Small intestine (tissue), 7 donors: ENCODE data around the gene FGFBP1. TPM values are rescaled to one million over a fixed set of nuclear protein-coding genes. Genes with fewer than 3 reads are reported as not detected.

Source experiments
- DNase-seq, 2 donors: peaks; one replicate each; pipeline versions ENCODE4 v3.0.0 to v3.0.0-alpha.2; 2013
- FAIRE-seq: peaks from 2 replicates; lab custom pipeline; 2012; peaks lifted over from hg19 to GRCh38; lab: Jason Lieb, UNC
- H3K27ac ChIP-seq, 3 donors: one replicate each; pipeline ENCODE4 v1.5.1; 2013; ENCODE audit warnings: low read length in 2 of 3, mild to moderate bottlenecking in 2 of 3, control low read depth in 1 of 3, inconsistent platforms in 1 of 3, low read depth in 1 of 3, moderate library complexity in 1 of 3
- H3K27me3 ChIP-seq, 3 donors: one replicate each; pipeline ENCODE4 v1.6.1; 2013; ENCODE audit warnings: low read length in 3 of 3, inconsistent platforms in 1 of 3; ENCODE audit not compliant: control insufficient read depth in 3 of 3, insufficient read depth in 3 of 3
- H3K36me3 ChIP-seq, 3 donors: one replicate each; pipeline ENCODE4 v1.6.1; 2013; ENCODE audit warnings: low read length in 3 of 3, inconsistent platforms in 1 of 3, low read depth in 1 of 3, mild to moderate bottlenecking in 1 of 3, moderate library complexity in 1 of 3; ENCODE audit not compliant: control insufficient read depth in 3 of 3, insufficient read depth in 2 of 3
- H3K4me1 ChIP-seq, 3 donors: one replicate each; pipeline ENCODE4 v1.6.1; 2013; ENCODE audit warnings: low read length in 2 of 3, inconsistent platforms in 1 of 3, low read depth in 1 of 3, mild to moderate bottlenecking in 1 of 3, moderate library complexity in 1 of 3; ENCODE audit not compliant: control insufficient read depth in 3 of 3, insufficient read depth in 2 of 3
- H3K4me3 ChIP-seq, 3 donors: one replicate each; pipeline ENCODE4 v1.5.1; 2013; ENCODE audit warnings: low read length in 3 of 3, control low read depth in 1 of 3, inconsistent platforms in 1 of 3, low read depth in 1 of 3, mild to moderate bottlenecking in 1 of 3, moderate library complexity in 1 of 3
- H3K9me3 ChIP-seq, 2 donors: one replicate each; pipeline ENCODE4 v1.6.1; 2013; ENCODE audit warnings: low read depth in 1 of 2, low read length in 1 of 2; ENCODE audit not compliant: control insufficient read depth in 2 of 2, insufficient read depth in 1 of 2
- WGBS, 3 donors: extraction: QIAGEN DNeasy Blood & Tissue Kit; methylation state at CpG; one replicate each; pipeline ENCODE4 v1.1.7; 2013; 5-methylcytosine and 5-hydroxymethylcytosine counted together
- polyA plus RNA-seq, 4 donors: library from polyadenylated mRNA; stranded (reverse) in 3 of 4; unstranded in 1 of 4; fragments of 200-250 nt in 3 of 4; fragments of 120-200 nt in 1 of 4; gene quantifications; one replicate each; pipeline versions ENCODE4 v1.2.1 to v1.2.3, GENCODE V29; 2013
- donor health status: healthy with polysubstance abuse.
- donor health status: control.
- donor health status: control.
- donor health status: Bipolar disorder and iron deficiency.
- donor health status: healthy.

The FGFBP1 gene
- polyA plus RNA-seq, 4 donors: 0.89 to 4.7 (median 1.6) TPM; not detected in 1

DNA sequence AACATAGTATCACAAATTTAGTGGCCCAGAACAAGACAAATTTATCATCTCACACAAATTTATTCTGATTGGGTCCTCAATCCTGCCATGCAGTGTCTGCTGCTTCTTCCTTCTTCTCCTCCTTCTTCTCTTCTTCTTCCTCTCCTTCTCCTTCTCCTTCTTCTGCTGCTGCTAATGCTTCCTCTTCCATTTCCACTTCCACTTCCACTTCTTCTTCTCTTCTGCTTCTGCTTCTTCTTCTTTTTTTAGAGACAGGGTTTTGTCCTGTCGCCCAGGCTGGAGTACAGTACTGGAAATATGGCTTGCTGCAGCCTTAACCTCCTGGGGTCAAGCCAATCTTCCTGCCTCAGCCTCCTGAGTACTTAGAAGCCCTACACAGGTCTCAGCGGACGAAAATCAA, 37.5 kb downstream of the FGFBP1 start:
- 85 to 94% (median 91%) methylated on average over 3 of the region's 3 CpGs for WGBS, 3 donors
- no peaks in the 10 kb centered on the region for H3K9me3 ChIP-seq
- FAIRE-seq (no peak), DNase-seq (no peak)
- no peak overlapping the region for H3K27ac ChIP-seq
- no peaks in the 10 kb centered on the region for H3K4me1 ChIP-seq
- H3K27me3 ChIP-seq: no peaks in the 10 kb centered on the region
- no peaks in the 10 kb centered on the region for H3K36me3 ChIP-seq
- no peak overlapping the region for H3K4me3 ChIP-seq

- Histone ChIP-seq H3K27ac (no peak overlapping the region), H3K4me3 (no peak overlapping the region), H3K9me3 (no peaks in the 10 kb centered on the region), H3K27me3 (peaks cover 0 to 2% (median 0%) of the 10 kb centered on the region in 3 donors), H3K36me3 (no peaks in the 10 kb centered on the region), H3K4me1 (no peaks in the 10 kb centered on the region)
- 83 to 93% (median 91%) methylated on average over 1 of the region's 1 CpG for WGBS, 3 donors
- FAIRE-seq (no peak), DNase-seq (no peak)
Measured at GRCh38 chr4:15899511-15899910, 39.0 kb downstream of the FGFBP1 start.

GRCh38 chr4:15898902-15899301, 39.6 kb downstream of the FGFBP1 start:
- FAIRE-seq: no peak

GRCh38 chr4:15897577-15897976, 41.0 kb downstream of the FGFBP1 start:
- H3K27ac ChIP-seq: no peak overlapping the region
- no peak overlapping the region for H3K4me3 ChIP-seq
- no peak for DNase-seq
- H3K9me3 ChIP-seq: no peaks in the 10 kb centered on the region
- H3K27me3 ChIP-seq: peaks cover 0 to 2% (median 0%) of the 10 kb centered on the region in 3 donors
- 46 to 78% (median 49%) methylated on average over 2 of the region's 2 CpGs for WGBS, 3 donors
- FAIRE-seq: no peak
- H3K4me1 ChIP-seq: no peaks in the 10 kb centered on the region
- H3K36me3 ChIP-seq: no peaks in the 10 kb centered on the region

More at GRCh38 chr4:15898902-15899301, 39.6 kb downstream of the FGFBP1 start:
- Histone ChIP-seq H3K4me3 (no peak overlapping the region), H3K36me3 (no peaks in the 10 kb centered on the region), H3K27ac (no peak overlapping the region), H3K9me3 (no peaks in the 10 kb centered on the region), H3K4me1 (no peaks in the 10 kb centered on the region), H3K27me3 (peaks cover 0 to 2% (median 0%) of the 10 kb centered on the region in 3 donors)
- no peak for DNase-seq

- no peak overlapping the region for H3K27ac ChIP-seq
- H3K36me3 ChIP-seq: no peaks in the 10 kb centered on the region
- no peaks in the 10 kb centered on the region for H3K4me1 ChIP-seq
- FAIRE-seq (no peak), DNase-seq (no peak)
- peaks cover 0 to 2% (median 0%) of the 10 kb centered on the region in 3 donors for H3K27me3 ChIP-seq
- 79 to 83% (median 80%) methylated on average over 4 of the region's 4 CpGs for WGBS, 3 donors
- H3K4me3 ChIP-seq: no peak overlapping the region
- no peaks in the 10 kb centered on the region for H3K9me3 ChIP-seq
Measured at GRCh38 chr4:15894921-15895916, 43.3 kb downstream of the FGFBP1 start.

- Histone ChIP-seq H3K9me3 (no peaks in the 10 kb centered on the region), H3K36me3 (no peaks in the 10 kb centered on the region), H3K4me3 (no peak overlapping the region), H3K27ac (no peak overlapping the region), H3K4me1 (no peaks in the 10 kb centered on the region), H3K27me3 (peaks cover 0 to 2% (median 0%) of the 10 kb centered on the region in 3 donors)
- no peak for DNase-seq
- WGBS, 3 donors: 59 to 63% (median 61%) methylated on average over 1 of the region's 1 CpG
- no peak for FAIRE-seq
Measured at GRCh38 chr4:15894393-15894792, 44.1 kb downstream of the FGFBP1 start.

- WGBS, 3 donors: 73 to 84% (median 83%) methylated on average over 4 of the region's 4 CpGs
- no peaks in the 10 kb centered on the region for H3K9me3 ChIP-seq
- H3K27ac ChIP-seq: no peak overlapping the region
- no peak overlapping the region for H3K4me3 ChIP-seq
- no peak for DNase-seq
- H3K36me3 ChIP-seq: no peaks in the 10 kb centered on the region
- FAIRE-seq: no peak
- H3K27me3 ChIP-seq: peaks cover 0 to 2% (median 0%) of the 10 kb centered on the region in 3 donors
- no peaks in the 10 kb centered on the region for H3K4me1 ChIP-seq
Measured at GRCh38 chr4:15893962-15894361, 44.6 kb downstream of the FGFBP1 start.

DNA sequence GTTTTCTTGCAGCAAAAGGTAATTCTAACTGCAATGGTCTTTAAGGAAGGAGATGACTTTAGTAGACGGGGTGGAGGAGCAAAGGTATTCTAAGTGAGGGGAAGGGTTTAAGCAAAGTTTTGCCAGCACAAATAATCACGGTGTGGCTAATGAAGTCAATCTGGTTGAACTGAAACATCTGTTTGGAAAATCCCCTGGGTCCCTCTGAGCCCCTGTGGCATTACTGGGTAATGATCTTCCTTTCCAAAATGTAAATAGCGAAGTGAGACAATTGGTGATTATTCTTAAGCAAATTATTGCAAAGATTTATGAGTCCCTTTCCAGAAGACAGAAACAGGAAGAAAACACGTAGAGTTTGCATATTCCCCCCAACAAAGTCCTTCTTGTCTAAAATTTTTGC, 47.2 kb downstream of the FGFBP1 start:
- peaks cover 0 to 2% (median 0%) of the 10 kb centered on the region in 3 donors for H3K27me3 ChIP-seq
- no peak for FAIRE-seq
- H3K36me3 ChIP-seq: no peaks in the 10 kb centered on the region
- H3K27ac ChIP-seq: no peak overlapping the region
- WGBS, 3 donors: 53 to 73% (median 61%) methylated on average over 4 of the region's 4 CpGs
- H3K4me3 ChIP-seq: no peak overlapping the region
- no peaks in the 10 kb centered on the region for H3K4me1 ChIP-seq
- no peak for DNase-seq
- no peaks in the 10 kb centered on the region for H3K9me3 ChIP-seq
